Measurements from ENCODE around the gene LRRIQ1.

The LRRIQ1 gene

DNA sequence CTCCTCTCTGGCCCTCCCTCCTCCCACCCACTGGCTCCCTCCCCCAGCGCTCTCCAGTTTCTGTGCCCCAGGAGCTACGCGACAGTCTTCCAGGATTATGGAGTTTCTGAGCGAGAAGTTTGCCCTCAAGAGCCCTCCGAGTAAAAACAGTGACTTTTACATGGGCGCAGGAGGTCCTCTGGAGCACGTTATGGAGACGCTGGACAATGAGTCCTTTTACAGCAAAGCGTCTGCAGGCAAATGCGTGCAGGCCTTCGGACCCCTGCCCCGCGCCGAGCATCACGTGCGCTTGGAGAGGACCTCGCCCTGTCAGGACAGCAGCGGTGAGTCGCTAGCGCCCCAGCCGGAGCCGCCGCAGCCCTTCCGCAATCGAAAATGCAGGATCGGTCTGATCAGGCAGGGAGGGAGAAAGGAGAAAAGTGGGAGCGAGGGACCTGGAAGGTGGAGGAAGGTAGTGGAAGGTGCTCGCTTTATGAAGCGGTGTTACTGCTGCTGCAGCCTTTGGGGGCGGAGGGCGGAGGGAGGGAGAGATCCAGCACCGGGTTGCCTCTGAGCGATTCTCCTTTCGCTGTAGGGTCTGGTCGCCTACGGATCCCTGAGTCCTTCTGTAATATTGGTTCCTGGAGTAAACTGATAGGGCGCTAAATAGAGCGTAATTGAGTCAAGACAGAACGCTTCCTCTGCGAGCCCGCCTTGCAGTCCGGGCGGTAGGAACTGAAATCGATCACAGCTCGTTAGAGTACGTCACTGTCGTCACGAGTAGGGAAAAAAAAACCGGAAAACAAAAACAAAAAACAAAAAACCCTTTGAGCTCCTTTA is 244.2 kb downstream of the LRRIQ1 start, which contains the start of gene ALX1 (continued):
- TF ChIP-seq KLF8 (tag by site-specific recombination; IDR thresholded peaks at IDR 0.05), result peak; percentile 59
- peak; percentile 11; the same call in 1 of the 2 replicates for TF ChIP-seq ZNF10 (tag by site-specific recombination; IDR thresholded peaks at IDR 0.05)
- no peak for TF ChIP-seq ZNF701 (tag by site-specific recombination; IDR thresholded peaks at IDR 0.05)
- peak; percentile 95 for TF ChIP-seq ZNF501 (tag by site-specific recombination; IDR thresholded peaks at IDR 0.05)
- TF ChIP-seq, protein P1, sequence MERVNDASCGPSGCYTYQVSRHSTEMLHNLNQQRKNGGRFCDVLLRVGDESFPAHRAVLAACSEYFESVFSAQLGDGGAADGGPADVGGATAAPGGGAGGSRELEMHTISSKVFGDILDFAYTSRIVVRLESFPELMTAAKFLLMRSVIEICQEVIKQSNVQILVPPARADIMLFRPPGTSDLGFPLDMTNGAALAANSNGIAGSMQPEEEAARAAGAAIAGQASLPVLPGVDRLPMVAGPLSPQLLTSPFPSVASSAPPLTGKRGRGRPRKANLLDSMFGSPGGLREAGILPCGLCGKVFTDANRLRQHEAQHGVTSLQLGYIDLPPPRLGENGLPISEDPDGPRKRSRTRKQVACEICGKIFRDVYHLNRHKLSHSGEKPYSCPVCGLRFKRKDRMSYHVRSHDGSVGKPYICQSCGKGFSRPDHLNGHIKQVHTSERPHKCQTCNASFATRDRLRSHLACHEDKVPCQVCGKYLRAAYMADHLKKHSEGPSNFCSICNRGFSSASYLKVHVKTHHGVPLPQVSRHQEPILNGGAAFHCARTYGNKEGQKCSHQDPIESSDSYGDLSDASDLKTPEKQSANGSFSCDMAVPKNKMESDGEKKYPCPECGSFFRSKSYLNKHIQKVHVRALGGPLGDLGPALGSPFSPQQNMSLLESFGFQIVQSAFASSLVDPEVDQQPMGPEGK (tag by site-specific recombination; IDR thresholded peaks at IDR 0.05), result peak; percentile 69
- peak; percentile 27; the same call in 1 of the 2 replicates for TF ChIP-seq KLF1 (tag by site-specific recombination; IDR thresholded peaks at IDR 0.05)
- TF ChIP-seq ZNF341 (tag by site-specific recombination; IDR thresholded peaks at IDR 0.05; ENCODE audit: low read depth), result peak; percentile 82
- no peak for TF ChIP-seq ZNF140 (tag by site-specific recombination; IDR thresholded peaks at IDR 0.05)
- TF ChIP-seq EGR2 (tag by site-specific recombination; IDR thresholded peaks at IDR 0.05; ENCODE audit: low read depth), result peak; percentile 28
- peak; percentile 96 for TF ChIP-seq ZBTB20 (tag by site-specific recombination; IDR thresholded peaks at IDR 0.05)
- no peak for TF ChIP-seq ZNF19 (tag by site-specific recombination; IDR thresholded peaks at IDR 0.05; ENCODE audit: low read depth)
- TF ChIP-seq ZNF18 (tag by site-specific recombination; IDR thresholded peaks at IDR 0.05), result 0 out of 2 replicates have a peak, but pooled peaks have one; percentile 10
- TF ChIP-seq, protein P2, sequence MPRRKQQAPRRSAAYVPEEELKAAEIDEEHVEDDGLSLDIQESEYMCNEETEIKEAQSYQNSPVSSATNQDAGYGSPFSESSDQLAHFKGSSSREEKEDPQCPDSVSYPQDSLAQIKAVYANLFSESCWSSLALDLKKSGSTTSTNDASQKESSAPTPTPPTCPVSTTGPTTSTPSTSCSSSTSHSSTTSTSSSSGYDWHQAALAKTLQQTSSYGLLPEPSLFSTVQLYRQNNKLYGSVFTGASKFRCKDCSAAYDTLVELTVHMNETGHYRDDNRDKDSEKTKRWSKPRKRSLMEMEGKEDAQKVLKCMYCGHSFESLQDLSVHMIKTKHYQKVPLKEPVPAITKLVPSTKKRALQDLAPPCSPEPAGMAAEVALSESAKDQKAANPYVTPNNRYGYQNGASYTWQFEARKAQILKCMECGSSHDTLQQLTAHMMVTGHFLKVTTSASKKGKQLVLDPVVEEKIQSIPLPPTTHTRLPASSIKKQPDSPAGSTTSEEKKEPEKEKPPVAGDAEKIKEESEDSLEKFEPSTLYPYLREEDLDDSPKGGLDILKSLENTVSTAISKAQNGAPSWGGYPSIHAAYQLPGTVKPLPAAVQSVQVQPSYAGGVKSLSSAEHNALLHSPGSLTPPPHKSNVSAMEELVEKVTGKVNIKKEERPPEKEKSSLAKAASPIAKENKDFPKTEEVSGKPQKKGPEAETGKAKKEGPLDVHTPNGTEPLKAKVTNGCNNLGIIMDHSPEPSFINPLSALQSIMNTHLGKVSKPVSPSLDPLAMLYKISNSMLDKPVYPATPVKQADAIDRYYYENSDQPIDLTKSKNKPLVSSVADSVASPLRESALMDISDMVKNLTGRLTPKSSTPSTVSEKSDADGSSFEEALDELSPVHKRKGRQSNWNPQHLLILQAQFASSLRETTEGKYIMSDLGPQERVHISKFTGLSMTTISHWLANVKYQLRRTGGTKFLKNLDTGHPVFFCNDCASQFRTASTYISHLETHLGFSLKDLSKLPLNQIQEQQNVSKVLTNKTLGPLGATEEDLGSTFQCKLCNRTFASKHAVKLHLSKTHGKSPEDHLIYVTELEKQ (tag by site-specific recombination; IDR thresholded peaks at IDR 0.05; ENCODE audit: borderline replicate concordance), result no peak
- no peak for TF ChIP-seq RBAK (tag by site-specific recombination; IDR thresholded peaks at IDR 0.05)
- TF ChIP-seq ZEB2 (tag by site-specific recombination; IDR thresholded peaks at IDR 0.05), result peak; percentile 87
- no peak for TF ChIP-seq ZNF354C (tag by site-specific recombination; IDR thresholded peaks at IDR 0.05; ENCODE audit: borderline replicate concordance, low read depth)
- peak; percentile 40; the same call in 1 of the 2 replicates for TF ChIP-seq ZNF24 (tag by site-specific recombination; IDR thresholded peaks at IDR 0.05)
- no peak for TF ChIP-seq ZNF16 (tag by site-specific recombination; IDR thresholded peaks at IDR 0.05; ENCODE audit: low read depth)
- 0 out of 2 replicates have a peak, but pooled peaks have one; percentile 21 for TF ChIP-seq REPIN1 (tag by site-specific recombination; IDR thresholded peaks at IDR 0.05; ENCODE audit: low read depth)
- TF ChIP-seq PBX3 (CRISPR knock-in tag; IDR thresholded peaks at IDR 0.05), result 0 out of 2 replicates have a peak, but pooled peaks have one; percentile 33
- TF ChIP-seq GLIS2 (tag by site-specific recombination; IDR thresholded peaks at IDR 0.05), result peak; percentile 74
- TF ChIP-seq ZNF843 (tag by site-specific recombination; IDR thresholded peaks at IDR 0.05), result peak; percentile 46; the same call in 1 of the 2 replicates
- 0 out of 2 replicates have a peak, but pooled peaks have one; percentile 29 for TF ChIP-seq ZBTB10 (tag by site-specific recombination; IDR thresholded peaks at IDR 0.05)
- peak; percentile 49; the same call in 1 of the 2 replicates for TF ChIP-seq ZNF324 (tag by site-specific recombination; IDR thresholded peaks at IDR 0.05)
- TF ChIP-seq TRIM28 (IDR thresholded peaks at IDR 0.05; ENCODE audit: borderline replicate concordance, low read length), result 0 out of 2 replicates have a peak, but pooled peaks have one; percentile 33
- peak; percentile 20 for TF ChIP-seq ZNF660 (tag by site-specific recombination; IDR thresholded peaks at IDR 0.05)
- TF ChIP-seq ZNF394 (tag by site-specific recombination; IDR thresholded peaks at IDR 0.05; ENCODE audit: borderline replicate concordance), result peak; percentile 63; the same call in 1 of the 2 replicates
